Left lung (tissue), 10 donors: ENCODE measurements around the gene AKAP12. TPM values are rescaled to one million over a fixed set of nuclear protein-coding genes. Genes with fewer than 3 reads are reported as not detected.

Experiments
- ATAC-seq: fragments of 200-7000 bp; cut with Tn5 transposase; one replicate; pipeline ENCODE4 v1.9.1; 2020; ENCODE audit warnings: moderate library complexity
- DNase-seq, 4 donors: peaks; one replicate each; pipeline ENCODE4 v3.0.0-alpha.2; 2013 to 2020
- H3K27ac ChIP-seq, 2 donors: fragments of 200-600 bp; sonication (generic) in 1 of 2; one replicate each; pipeline versions ENCODE4 v1.5.0 to v1.8.0; 2020 to 2021
- H3K27me3 ChIP-seq, 2 donors: fragments of 200-600 bp; sonication (generic) in 1 of 2; one replicate each; pipeline versions ENCODE4 v1.5.0 to v1.8.0; 2020 to 2021
- H3K36me3 ChIP-seq, 2 donors: fragments of 200-600 bp; sonication (generic) in 1 of 2; one replicate each; pipeline versions ENCODE4 v1.5.0 to v1.8.0; 2020 to 2021
- H3K4me1 ChIP-seq, 2 donors: fragments of 200-600 bp; one replicate each; pipeline ENCODE4 v1.8.0; 2021
- H3K4me3 ChIP-seq, 2 donors: fragments of 200-600 bp; sonication (generic) in 1 of 2; one replicate each; pipeline versions ENCODE4 v1.5.0 to v1.8.0; 2020 to 2021; ENCODE audit warnings: mild to moderate bottlenecking in 1 of 2
- H3K9me3 ChIP-seq, 2 donors: fragments of 200-600 bp; sonication (generic) in 1 of 2; one replicate each; pipeline versions ENCODE4 v1.5.0 to v1.8.0; 2020 to 2021
- intact Hi-C, 2 donors: fragments of 100-400 bp; cut with DNase I; formaldehyde crosslinking; loops; one replicate each; pipeline versions ENCODE4 v1.11.2 to v1.14.2; 2022
- polyA plus RNA-seq, 6 donors: library from polyadenylated mRNA; unstranded; fragments of 120-200 nt; gene quantifications; one replicate each; pipeline ENCODE4 v1.2.1, GENCODE V29; 2013; ENCODE audit not compliant: insufficient read length in 6 of 6
- total RNA-seq, 2 donors: library from RNA; stranded (reverse); fragmentation: NEBNext Ultra II Directional; extraction: Animal tissue kit (Norgen Biotek cat#: 25700); gene quantifications; one replicate each; pipeline ENCODE4 v1.2.1, GENCODE V29; 2021
- TF ChIP-seq, protein P1 (sequence below), 2 donors: fragments of 200-600 bp; sonication (generic) in 1 of 2; IDR thresholded peaks; one replicate each; pipeline versions ENCODE4 v1.5.0 to v1.8.0; 2021; ENCODE audit warnings: antibody characterized with exemption in 2 of 2
- donor health status: DM: no; HTN: yes; CAD: no.
- donor health status: DM: no; HTN: no; CAD: no.

The AKAP12 gene
- total and polyA plus RNA-seq, 8 donors, result 28.9 to 125 (median 98.7) TPM

DNA sequence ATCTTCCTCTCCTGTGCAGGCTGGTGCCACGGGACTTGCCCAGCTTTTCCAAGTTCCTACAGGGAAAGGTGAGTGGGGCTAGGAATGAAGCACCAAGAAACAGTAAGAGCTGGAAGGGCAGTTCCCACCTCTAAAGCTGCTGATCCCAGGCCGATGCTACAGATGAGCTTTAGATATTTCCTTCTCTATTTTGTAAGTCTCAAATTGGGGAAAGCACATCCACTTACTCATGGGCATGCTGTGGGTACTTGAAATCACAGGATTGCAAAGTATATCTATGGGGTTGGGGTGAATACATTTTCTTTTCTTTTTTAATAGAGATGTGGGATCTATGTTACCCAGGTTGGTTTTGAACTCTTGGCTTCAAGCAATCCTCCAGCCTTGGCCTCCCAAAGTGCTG lies 148.5 kb downstream of the AKAP12 start:
- Histone ChIP-seq H3K27me3 (no peaks in the 10 kb centered on the region), H3K4me3 (no peak overlapping the region), H3K36me3 (no peaks in the 10 kb centered on the region), H3K27ac (peak overlapping the region; percentile 99 to 100), H3K4me1 (peaks cover 15 to 42% of the 10 kb centered on the region in 2 donors), H3K9me3 (no peaks in the 10 kb centered on the region)
- intact Hi-C loops, result no loop called here
- TF ChIP-seq, protein P1, sequence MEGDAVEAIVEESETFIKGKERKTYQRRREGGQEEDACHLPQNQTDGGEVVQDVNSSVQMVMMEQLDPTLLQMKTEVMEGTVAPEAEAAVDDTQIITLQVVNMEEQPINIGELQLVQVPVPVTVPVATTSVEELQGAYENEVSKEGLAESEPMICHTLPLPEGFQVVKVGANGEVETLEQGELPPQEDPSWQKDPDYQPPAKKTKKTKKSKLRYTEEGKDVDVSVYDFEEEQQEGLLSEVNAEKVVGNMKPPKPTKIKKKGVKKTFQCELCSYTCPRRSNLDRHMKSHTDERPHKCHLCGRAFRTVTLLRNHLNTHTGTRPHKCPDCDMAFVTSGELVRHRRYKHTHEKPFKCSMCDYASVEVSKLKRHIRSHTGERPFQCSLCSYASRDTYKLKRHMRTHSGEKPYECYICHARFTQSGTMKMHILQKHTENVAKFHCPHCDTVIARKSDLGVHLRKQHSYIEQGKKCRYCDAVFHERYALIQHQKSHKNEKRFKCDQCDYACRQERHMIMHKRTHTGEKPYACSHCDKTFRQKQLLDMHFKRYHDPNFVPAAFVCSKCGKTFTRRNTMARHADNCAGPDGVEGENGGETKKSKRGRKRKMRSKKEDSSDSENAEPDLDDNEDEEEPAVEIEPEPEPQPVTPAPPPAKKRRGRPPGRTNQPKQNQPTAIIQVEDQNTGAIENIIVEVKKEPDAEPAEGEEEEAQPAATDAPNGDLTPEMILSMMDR (IDR thresholded peaks at IDR 0.05), result no peak
- no peak for ATAC-seq
- no peak for DNase-seq

DNA sequence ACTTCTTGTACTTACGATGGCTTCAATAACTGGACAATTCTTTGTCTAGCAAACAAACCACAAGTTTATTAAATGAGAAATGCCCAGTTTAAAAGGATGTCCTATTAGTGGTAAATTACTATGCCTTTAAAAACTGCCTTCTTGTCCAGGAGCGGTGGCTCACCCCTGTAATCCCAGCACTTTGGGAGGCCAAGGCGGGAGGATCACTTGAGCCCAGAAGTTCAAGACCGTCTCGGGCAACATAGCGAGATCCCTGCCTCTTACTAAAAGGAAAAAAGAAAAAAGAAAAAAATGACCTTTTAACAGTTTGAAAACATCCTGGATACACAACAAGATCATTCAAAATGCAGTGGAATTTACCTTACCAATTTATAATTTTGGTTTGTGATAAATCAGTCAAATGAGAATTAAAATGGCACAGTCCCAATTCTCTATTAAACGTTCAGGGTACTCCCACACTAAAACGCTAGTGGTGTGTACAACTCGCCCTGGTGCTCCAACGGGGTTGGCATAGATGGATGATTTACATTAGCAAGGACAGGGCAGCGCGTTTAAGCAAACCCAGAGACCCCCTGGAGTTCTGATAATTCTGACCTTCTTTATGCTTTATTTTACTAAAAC lies 149.3 kb downstream of the AKAP12 start:
- DNase-seq (no peak), ATAC-seq (no peak)
- intact Hi-C loops, result no loop called here
- Histone ChIP-seq H3K36me3 (no peaks in the 10 kb centered on the region), H3K9me3 (no peaks in the 10 kb centered on the region), H3K4me1 (peaks cover 22 to 50% of the 10 kb centered on the region in 2 donors), H3K27ac (peak overlapping the region; percentile 99 to 100), H3K27me3 (no peaks in the 10 kb centered on the region), H3K4me3 (peak overlapping the region; percentile 98 to 99)
- TF ChIP-seq, protein P1 (IDR thresholded peaks at IDR 0.05), result no peak

DNA sequence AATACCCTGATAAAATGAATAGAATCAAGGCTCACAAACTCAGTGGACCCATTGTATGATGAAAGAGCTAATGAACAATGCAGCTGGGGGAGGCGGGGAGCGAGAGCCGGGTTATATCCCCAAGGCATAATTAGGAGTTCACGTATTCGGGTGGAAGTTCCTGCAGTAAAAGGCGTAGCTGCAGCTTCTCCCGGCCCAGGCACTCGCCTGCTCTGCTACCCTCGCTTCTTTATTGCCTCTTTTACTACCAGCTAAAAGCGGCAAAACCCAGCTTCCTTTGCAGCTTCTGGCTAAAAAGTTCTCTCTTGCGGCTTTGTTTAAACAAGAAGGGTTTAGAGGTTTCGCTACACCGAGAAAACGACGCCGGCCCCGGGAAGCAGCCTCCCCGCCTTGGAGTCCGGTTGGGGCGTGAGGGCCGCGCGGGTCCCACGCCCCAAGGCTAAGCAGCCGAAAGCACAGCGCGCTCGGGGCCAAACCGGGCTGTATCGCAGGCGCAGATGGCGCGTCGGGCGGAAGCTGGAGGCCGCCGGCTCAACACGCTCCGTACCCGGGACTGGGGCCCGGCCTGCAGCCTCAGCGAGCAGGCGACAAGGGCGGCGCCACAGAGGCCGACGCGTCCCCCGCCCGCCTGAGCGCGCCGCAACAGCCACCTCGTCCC lies 150.0 kb downstream of the AKAP12 start:
- peak; percentile 22 for ATAC-seq
- Histone ChIP-seq H3K36me3 (no peaks in the 10 kb centered on the region), H3K27ac (peak overlapping the region; percentile 99 to 100), H3K27me3 (no peaks in the 10 kb centered on the region), H3K9me3 (no peaks in the 10 kb centered on the region), H3K4me1 (peaks cover 22 to 55% of the 10 kb centered on the region in 2 donors), H3K4me3 (peak overlapping the region; percentile 98 to 99)
- intact Hi-C loops, result no loop called here
- DNase-seq, result peak in 1 of 4 donors; percentile 64
- TF ChIP-seq, protein P1 (IDR thresholded peaks at IDR 0.05), result no peak

DNA sequence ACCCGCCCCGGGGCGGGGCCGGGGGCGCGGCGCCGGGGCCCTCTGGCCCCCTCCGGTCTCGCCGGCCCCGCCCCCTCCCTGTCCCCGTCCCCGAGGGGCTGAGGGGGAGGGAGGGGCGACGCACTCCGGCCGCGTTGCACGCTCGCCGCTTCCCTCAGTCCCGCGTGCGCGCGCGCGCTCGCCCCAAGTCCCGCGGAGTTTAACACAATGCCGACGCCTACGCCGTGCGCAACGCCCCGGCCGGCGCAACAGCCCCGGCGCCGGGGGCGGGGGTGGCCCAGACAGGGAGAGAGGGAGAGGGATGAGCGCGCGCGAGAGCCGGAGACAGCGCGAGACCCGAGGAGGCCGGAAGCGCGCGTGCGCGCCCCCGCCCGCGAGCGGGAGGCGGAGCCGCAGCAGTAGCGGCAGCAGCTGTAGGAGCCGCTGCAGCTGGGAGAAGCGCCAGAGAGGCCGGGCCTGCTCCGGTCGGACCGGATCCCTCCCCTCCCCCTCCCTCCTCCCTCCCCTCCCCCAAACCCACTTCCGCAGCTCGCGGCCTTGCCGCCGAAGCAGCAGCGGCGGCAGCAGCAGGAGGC lies 150.6 kb downstream of the AKAP12 start:
- Histone ChIP-seq H3K4me1 (peaks cover 22 to 56% of the 10 kb centered on the region in 2 donors), H3K36me3 (no peaks in the 10 kb centered on the region), H3K4me3 (peak overlapping the region; percentile 98 to 99), H3K27me3 (no peaks in the 10 kb centered on the region), H3K27ac (peak overlapping the region; percentile 99 to 100), H3K9me3 (no peaks in the 10 kb centered on the region)
- ATAC-seq, result peak; percentile 86
- TF ChIP-seq, protein P1 (IDR thresholded peaks at IDR 0.05), result peak in 1 of 2 donors; percentile 19
- intact Hi-C loops, result no loop called here
- DNase-seq, result peak; percentile 98 to 100 (median 99)

DNA sequence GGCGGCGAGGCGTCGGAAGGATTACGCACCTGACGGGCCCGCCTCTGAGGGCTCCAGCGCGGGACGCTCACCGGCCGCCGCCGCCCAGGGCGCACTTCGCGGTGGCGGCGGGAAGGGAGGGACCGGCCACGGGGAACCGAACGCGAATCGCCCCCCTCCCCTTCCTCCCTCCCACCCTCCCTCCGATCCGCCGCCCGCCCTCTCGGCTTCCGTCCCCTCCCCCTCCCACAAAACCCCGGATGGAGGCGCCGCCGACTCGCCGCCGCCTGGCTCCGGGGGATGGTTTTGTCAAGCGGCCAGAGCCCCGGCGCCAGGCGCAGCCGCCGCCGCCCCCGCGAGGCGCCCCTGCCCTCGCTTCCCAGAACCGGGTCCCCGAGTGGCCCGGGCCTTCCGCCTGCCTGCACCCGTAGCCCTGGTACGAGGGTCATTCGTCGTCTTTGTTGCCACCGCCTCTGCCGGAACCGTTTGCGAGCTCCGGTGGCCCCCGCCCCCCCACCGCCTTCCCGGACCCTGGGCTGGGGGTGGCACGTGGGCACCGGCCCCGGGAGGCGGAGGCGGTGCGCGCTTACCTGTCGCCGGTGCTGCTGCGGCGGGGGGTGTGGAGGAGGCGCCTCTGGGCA lies 151.2 kb downstream of the AKAP12 start:
- ATAC-seq, result peak; percentile 30
- H3K4me1 ChIP-seq, result peaks cover 18 to 60% of the 10 kb centered on the region in 2 donors

More for the DNA sequence above, 151.2 kb downstream of the AKAP12 start:
- Histone ChIP-seq H3K4me3 (peak overlapping the region; percentile 98 to 99), H3K36me3 (no peaks in the 10 kb centered on the region), H3K27me3 (no peaks in the 10 kb centered on the region), H3K9me3 (no peaks in the 10 kb centered on the region), H3K27ac (peak overlapping the region; percentile 99 to 100)
- peak; percentile 72 to 93 (median 80) for DNase-seq
- intact Hi-C loops, result no loop called here
- TF ChIP-seq, protein P1 (IDR thresholded peaks at IDR 0.05), result no peak
